Osteoblast (primary cell): Measurements from ENCODE around the gene ZNF778. TPM values are rescaled to one million over a fixed set of nuclear protein-coding genes. Genes with fewer than 3 reads are reported as not detected.
"Not testable (repeated sequence)": the region's sequence is repeated elsewhere in the genome, so short reads cannot be mapped to it uniquely, and the experiment has no call there.

Experiments
- DNase-seq: peaks from one replicate; pipeline ENCODE4 v3.0.0; 2011; ENCODE audit warnings: low spot score, mixed read lengths; ENCODE audit not compliant: insufficient read length; ENCODE audit errors: missing footprints
- H2AFZ ChIP-seq: 2 replicates; pipeline ENCODE4 v1.6.0; 2011; ENCODE audit warnings: mild to moderate bottlenecking, low read length
- H3K27ac ChIP-seq: 2 replicates; pipeline ENCODE4 v1.5.1; 2011; ENCODE audit warnings: mild to moderate bottlenecking, low read depth, low read length, moderate library complexity
- H3K27me3 ChIP-seq: 2 replicates; pipeline ENCODE4 v1.6.0; 2012; ENCODE audit warnings: mild to moderate bottlenecking, control low read depth, inconsistent platforms, low read length, moderate library complexity; ENCODE audit not compliant: insufficient read depth
- H3K36me3 ChIP-seq: 2 replicates; pipeline ENCODE4 v1.5.1; 2011; ENCODE audit warnings: mild to moderate bottlenecking, low read length, control low read depth, moderate library complexity; ENCODE audit not compliant: insufficient read depth
- H3K4me1 ChIP-seq: 2 replicates; pipeline ENCODE4 v1.5.1; 2011; ENCODE audit warnings: mild to moderate bottlenecking, low read length, control low read depth, moderate library complexity; ENCODE audit not compliant: insufficient read depth
- H3K4me2 ChIP-seq: 2 replicates; pipeline ENCODE4 v1.6.0; 2011; ENCODE audit warnings: mild to moderate bottlenecking, low read length; ENCODE audit not compliant: insufficient read depth
- H3K4me3 ChIP-seq: fragments of 200-600 bp; sonication (generic); 3 replicates; pipeline ENCODE4 v1.5.1; 2012; ENCODE audit warnings: mild to moderate bottlenecking, low read length, inconsistent platforms; ENCODE audit not compliant: insufficient read depth
- H3K79me2 ChIP-seq: 2 replicates; pipeline ENCODE4 v1.6.0; 2012; ENCODE audit warnings: mild to moderate bottlenecking, low read length, control low read depth, inconsistent platforms; ENCODE audit not compliant: insufficient read depth
- H3K9me3 ChIP-seq: 2 replicates; pipeline ENCODE4 v1.5.1; 2011; ENCODE audit warnings: low read depth, low read length, control low read depth
- H4K20me1 ChIP-seq: 2 replicates; pipeline ENCODE4 v1.6.0; 2012; ENCODE audit warnings: mild to moderate bottlenecking, low read length, control low read depth; ENCODE audit not compliant: insufficient read depth
- CTCF ChIP-seq: IDR thresholded peaks from 2 replicates; pipeline ENCODE4 v1.5.1; 2011; ENCODE audit warnings: mild to moderate bottlenecking, low read depth, low read length, moderate library complexity; ENCODE audit errors: extremely low read depth
- total RNA-seq: library from RNA; depleted of rRNA; stranded (reverse); fragments of >200 nt; gene quantifications from 2 replicates; pipeline ENCODE4 v1.2.3, GENCODE V29; 2012

Gene ZNF778
- total RNA-seq, 1 donor = 8.7 TPM

DNA sequence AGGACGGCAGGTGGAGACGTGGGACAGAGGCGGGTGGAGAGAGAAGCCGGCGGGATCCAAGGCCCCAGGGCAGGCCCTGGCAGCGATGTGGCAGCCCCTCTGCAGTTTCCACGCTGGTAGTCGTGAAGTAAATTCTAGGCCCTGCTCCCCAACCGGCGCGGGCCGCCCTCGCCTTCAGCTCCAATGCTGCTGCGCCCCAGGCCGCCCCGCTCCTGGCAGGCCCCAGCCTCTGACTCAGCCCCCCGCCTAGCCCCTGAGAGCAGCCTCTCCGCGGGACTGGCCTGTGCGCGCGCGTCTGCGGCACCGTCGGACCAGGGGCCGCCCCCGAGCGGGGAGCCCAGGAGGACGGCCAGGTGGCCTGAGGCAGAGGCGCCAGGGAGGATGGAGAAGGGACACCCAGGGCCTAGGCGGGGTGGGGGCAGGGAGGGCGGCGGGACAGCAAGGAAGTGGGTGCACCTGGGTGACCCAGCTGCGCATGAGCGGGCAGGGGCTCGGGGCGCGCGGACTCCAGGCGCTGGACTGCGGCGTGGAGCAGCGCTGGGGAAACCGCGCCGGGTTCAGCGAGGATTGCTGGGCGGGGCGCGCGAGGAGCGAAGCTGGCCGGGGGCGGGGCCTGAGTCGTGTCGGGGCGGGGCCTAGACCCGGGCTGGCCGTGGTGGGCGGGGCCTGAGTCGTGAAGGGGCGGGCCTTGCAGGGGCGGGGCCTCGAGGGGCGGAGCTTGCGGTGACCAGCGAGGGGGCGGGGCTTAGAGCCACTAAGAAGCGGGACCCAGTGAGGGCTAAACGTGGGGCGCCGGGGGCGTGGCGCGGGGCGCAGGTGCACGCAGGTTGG, 29.6 kb downstream of the ZNF778 start:
- Histone ChIP-seq H2AFZ (peak overlapping the region; percentile 65), H3K27me3 (no peaks in the 10 kb centered on the region), H3K9me3 (no peaks in the 10 kb centered on the region), H3K4me3 (peak overlapping the region; percentile 67), H3K36me3 (no peaks in the 10 kb centered on the region), H3K4me1 (no peaks in the 10 kb centered on the region), H4K20me1 (no peaks in the 10 kb centered on the region), H3K27ac (no peak overlapping the region), H3K79me2 (no peaks in the 10 kb centered on the region), H3K4me2 (peak overlapping the region; percentile 76)
- DNase-seq = peak; percentile 100
- no peak for TF ChIP-seq CTCF

DNA sequence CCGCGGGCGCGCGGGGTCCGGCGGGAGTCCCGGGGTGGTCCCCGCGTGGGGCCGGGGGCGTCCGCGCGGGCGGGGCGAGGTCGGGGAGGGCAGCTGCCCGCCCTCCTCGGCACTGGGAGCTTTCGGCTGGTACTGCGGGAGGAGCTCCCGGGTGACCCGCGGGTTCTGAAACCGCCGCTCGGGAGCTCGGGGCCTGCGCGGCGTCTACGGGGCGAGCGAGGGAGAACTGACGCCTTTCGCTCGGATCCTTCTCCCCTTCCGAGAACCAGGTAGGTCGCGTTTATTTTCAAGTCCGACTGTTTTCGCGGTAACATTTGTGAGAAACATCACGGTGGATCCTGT, 30.2 kb downstream of the ZNF778 start:
- H3K4me1 ChIP-seq = not testable (repeated sequence)
- peak overlapping the region; percentile 59 for H2AFZ ChIP-seq
- H3K4me3 ChIP-seq = peak overlapping the region; percentile 67

DNA sequence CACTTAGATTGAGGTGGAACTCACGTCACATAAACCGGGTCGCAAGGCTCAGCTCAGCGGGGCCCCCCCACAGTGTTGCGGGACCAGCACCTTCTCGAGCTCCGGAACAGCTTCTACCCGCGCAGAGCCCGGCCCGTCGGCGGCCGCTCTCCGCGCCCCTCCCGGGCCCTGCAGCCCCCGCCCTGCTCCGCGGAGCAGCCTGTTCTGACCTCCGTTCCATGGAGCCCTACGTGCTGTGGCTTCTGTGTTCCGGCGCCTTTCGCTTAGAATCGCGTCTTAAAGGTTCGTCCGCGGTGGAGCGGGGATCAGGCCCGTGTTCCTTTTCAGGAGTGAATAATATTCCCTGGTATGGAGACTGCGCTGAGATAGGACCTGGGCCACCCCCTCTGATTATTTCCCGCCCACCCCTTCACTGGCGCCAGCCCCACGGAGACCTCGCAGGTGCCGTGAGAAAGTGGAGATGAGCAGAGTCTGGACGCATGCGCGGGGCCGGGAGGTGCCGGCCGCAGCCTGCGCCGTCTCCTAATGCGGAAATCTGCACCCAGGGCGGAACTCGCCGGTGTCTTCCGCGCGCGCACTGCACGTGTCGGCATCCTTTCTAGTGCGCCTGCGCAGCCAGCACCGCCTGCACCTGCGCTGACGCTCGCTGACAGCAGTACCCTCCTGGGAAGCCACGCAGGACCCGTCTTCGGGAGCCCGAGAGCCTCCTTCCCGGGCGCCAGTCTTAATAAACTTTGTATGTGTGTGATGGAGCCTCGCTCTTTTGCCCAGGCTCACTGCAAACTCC, 30.9 kb downstream of the ZNF778 start:
- no peaks in the 10 kb centered on the region for H3K4me1 ChIP-seq
- no peak for TF ChIP-seq CTCF
- no peaks in the 10 kb centered on the region for H4K20me1 ChIP-seq
- no peaks in the 10 kb centered on the region for H3K9me3 ChIP-seq
- no peak overlapping the region for H3K27ac ChIP-seq
- H3K4me2 ChIP-seq = peak overlapping the region; percentile 66
- peak overlapping the region; percentile 67 for H3K4me3 ChIP-seq
- peak overlapping the region; percentile 59 for H2AFZ ChIP-seq
- DNase-seq = peak; percentile 62
- H3K36me3 ChIP-seq = no peaks in the 10 kb centered on the region
- H3K27me3 ChIP-seq = no peaks in the 10 kb centered on the region
- no peaks in the 10 kb centered on the region for H3K79me2 ChIP-seq

More for the DNA sequence above, 30.2 kb downstream of the ZNF778 start:
- H4K20me1 ChIP-seq, DNase-seq, H3K27ac ChIP-seq, H3K79me2 ChIP-seq, H3K9me3 ChIP-seq, H3K36me3 ChIP-seq, H3K27me3 ChIP-seq: not testable (repeated sequence)
- H3K4me2 ChIP-seq = peak overlapping the region; percentile 66

- peak; percentile 85 for DNase-seq
- Histone ChIP-seq H3K9me3 (no peaks in the 10 kb centered on the region), H3K79me2 (no peaks in the 10 kb centered on the region), H3K27me3 (no peaks in the 10 kb centered on the region), H2AFZ (no peak overlapping the region), H3K4me2 (no peak overlapping the region), H3K4me1 (peaks cover 3% of the 10 kb centered on the region), H3K27ac (no peak overlapping the region), H3K4me3 (no peak overlapping the region), H3K36me3 (no peaks in the 10 kb centered on the region), H4K20me1 (no peaks in the 10 kb centered on the region)
- TF ChIP-seq CTCF = no peak
Measured at GRCh38 chr16:89253548-89254287, 36.2 kb downstream of the ZNF778 start.
